Gastroesophageal sphincter (tissue), 4 donors: ENCODE measurements around the gene SRP14. TPM values are rescaled to one million over a fixed set of nuclear protein-coding genes. Genes with fewer than 3 reads are reported as not detected.

Experiments used
- ATAC-seq: fragments of 150-250 bp; one replicate; pipeline ENCODE4 v1.9.1; 2016; ENCODE audit warnings: mild to moderate bottlenecking, moderate library complexity
- H3K27ac ChIP-seq, 4 donors: fragments of 200-600 bp; sonication (generic) in 3 of 4; 1 replicate in 3 of 4; 2 replicates in 1 of 4; pipeline ENCODE4 v1.5.1; 2016 to 2019
- H3K27me3 ChIP-seq: fragments of 200-600 bp; sonication (generic); one replicate; pipeline ENCODE4 v1.5.1; 2019
- H3K36me3 ChIP-seq, 2 donors: fragments of 200-600 bp; sonication (generic); one replicate each; pipeline ENCODE4 v1.5.1; 2019; ENCODE audit warnings: control low read depth in 1 of 2
- H3K4me1 ChIP-seq, 3 donors: fragments of 200-600 bp; sonication (generic); 1 replicate in 2 of 3; 2 replicates in 1 of 3; pipeline ENCODE4 v1.5.1; 2016 to 2019; ENCODE audit warnings: control low read depth in 2 of 3
- H3K4me3 ChIP-seq, 2 donors: fragments of 200-600 bp; sonication (generic); one replicate each; pipeline ENCODE4 v1.5.1; 2019; ENCODE audit warnings: mild to moderate bottlenecking in 1 of 2, moderate library complexity in 1 of 2
- H3K9me3 ChIP-seq, 3 donors: fragments of 200-600 bp; sonication (generic); one replicate each; pipeline ENCODE4 v1.5.1; 2017 to 2019; ENCODE audit warnings: control low read depth in 2 of 3
- CTCF ChIP-seq, 4 experiments: fragments of 200-600 bp in 2 of 4; fragments of 450-650 bp in 2 of 4; sonication (generic) in 1 of 4; IDR thresholded peaks; one replicate each; pipeline ENCODE4 v1.5.1; 2017 to 2019; ENCODE audit warnings: antibody characterized with exemption in 4 of 4, mild to moderate bottlenecking in 2 of 4, moderate library complexity in 2 of 4
- EP300 ChIP-seq: sonication (generic); formaldehyde crosslinking; IDR thresholded peaks from one replicate; pipeline ENCODE4 v1.6.1; 2017; ENCODE audit warnings: antibody characterized with exemption, mild to moderate bottlenecking
- POLR2A ChIP-seq, 2 donors: fragments of 450-650 bp; IDR thresholded peaks; one replicate each; pipeline ENCODE4 v1.6.1; 2017; ENCODE audit warnings: antibody characterized with exemption in 2 of 2, mild to moderate bottlenecking in 2 of 2, moderate library complexity in 1 of 2
- POLR2AphosphoS5 ChIP-seq: sonication (generic); formaldehyde crosslinking; IDR thresholded peaks from one replicate; pipeline ENCODE4 v1.6.1; 2017; ENCODE audit warnings: antibody characterized with exemption
- WGBS, 2 donors: methylation state at CpG; one replicate each; pipeline ENCODE4 v1.1.5; 2018; ENCODE audit warnings: low coverage in 1 of 2; 5-methylcytosine and 5-hydroxymethylcytosine counted together
- total RNA-seq, 4 donors: library from RNA; depleted of rRNA; stranded (reverse); fragments of >200 nt; gene quantifications; one replicate each; pipeline ENCODE4 v1.1.0, GENCODE V29; 2016

The SRP14 gene
- total RNA-seq, 4 donors from 2014 or later, result 290 to 425 (median 324) TPM

GRCh38 chr15:40066589-40066988 lies 27.6 kb upstream of the SRP14 start:
- H3K27me3 ChIP-seq, result no peaks in the 10 kb centered on the region

DNA sequence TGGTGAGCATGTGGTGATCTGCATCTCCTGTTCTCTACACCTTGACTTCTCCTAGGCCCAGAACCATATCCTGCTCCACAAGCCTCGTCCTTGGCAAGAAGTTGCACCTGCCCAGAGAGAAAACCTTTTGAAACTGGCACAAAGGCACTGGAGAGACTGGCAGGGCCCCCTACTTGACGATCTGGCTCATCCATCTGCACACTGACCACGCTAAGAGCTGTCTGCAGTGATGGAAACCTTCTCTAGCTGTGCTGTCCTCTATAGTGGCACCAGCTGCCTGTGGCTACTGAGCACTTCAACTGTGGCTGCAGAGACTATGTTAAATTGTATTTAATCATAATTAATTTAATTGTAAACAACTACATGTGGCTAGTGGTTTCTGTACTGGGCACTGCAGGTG lies 26.2 kb upstream of the SRP14 start:
- H3K36me3 ChIP-seq, result peaks cover 0 to 3% of the 10 kb centered on the region in 2 donors
- no peak overlapping the region for H3K4me3 ChIP-seq
- no peak overlapping the region for H3K27ac ChIP-seq
- whole genome bisulfite sequencing, 2 donors, result 60 to 94% methylated on average over 1 to 3 of the region's 3 CpGs
- peaks cover 6 to 29% (median 13%) of the 10 kb centered on the region in 3 donors for H3K4me1 ChIP-seq
- H3K9me3 ChIP-seq, result no peaks in the 10 kb centered on the region
- ATAC-seq, result no peak
- no peaks in the 10 kb centered on the region for H3K27me3 ChIP-seq
- TF ChIP-seq CTCF (IDR thresholded peaks at IDR 0.05), result no peak
- no peak for TF ChIP-seq EP300
- TF ChIP-seq POLR2AphosphoS5, result no peak
- no peak for TF ChIP-seq POLR2A (IDR thresholded peaks at IDR 0.05)

More at GRCh38 chr15:40066589-40066988, 27.6 kb upstream of the SRP14 start:
- WGBS, 2 donors, result 84 to 92% methylated on average over 5 of the region's 5 CpGs
- no peak overlapping the region for H3K4me3 ChIP-seq
- H3K27ac ChIP-seq, result no peak overlapping the region
- no peak for ATAC-seq
- TF ChIP-seq EP300 (no peak), POLR2A (IDR thresholded peaks at IDR 0.05) (no peak), POLR2AphosphoS5 (no peak), CTCF (IDR thresholded peaks at IDR 0.05) (no peak)
- no peaks in the 10 kb centered on the region for H3K9me3 ChIP-seq
- no peaks in the 10 kb centered on the region for H3K36me3 ChIP-seq
- H3K4me1 ChIP-seq, result peaks cover 6 to 31% (median 13%) of the 10 kb centered on the region in 3 donors

- Histone ChIP-seq H3K36me3 (peaks cover 0 to 3% of the 10 kb centered on the region in 2 donors), H3K27ac (no peak overlapping the region), H3K27me3 (no peaks in the 10 kb centered on the region), H3K4me1 (peaks cover 2 to 21% (median 7%) of the 10 kb centered on the region in 3 donors), H3K4me3 (no peak overlapping the region), H3K9me3 (no peaks in the 10 kb centered on the region)
- WGBS, 2 donors, result 77 to 90% methylated on average over 3 to 8 of the region's 8 CpGs
- ATAC-seq, result no peak
- no peak for TF ChIP-seq POLR2AphosphoS5
- TF ChIP-seq POLR2A (IDR thresholded peaks at IDR 0.05), result no peak
- TF ChIP-seq CTCF (IDR thresholded peaks at IDR 0.05), result no peak
- TF ChIP-seq EP300, result no peak
Measured at GRCh38 chr15:40064231-40064894, 25.4 kb upstream of the SRP14 start.

GRCh38 chr15:40063563-40064011 lies 24.6 kb upstream of the SRP14 start:
- no peak for ATAC-seq
- H3K27ac ChIP-seq, result no peak overlapping the region
- H3K36me3 ChIP-seq, result peaks cover 0 to 3% of the 10 kb centered on the region in 2 donors
- no peaks in the 10 kb centered on the region for H3K9me3 ChIP-seq
- H3K27me3 ChIP-seq, result no peaks in the 10 kb centered on the region
- H3K4me3 ChIP-seq, result no peak overlapping the region
- peaks cover 0 to 13% (median 0%) of the 10 kb centered on the region in 3 donors for H3K4me1 ChIP-seq
- TF ChIP-seq CTCF (IDR thresholded peaks at IDR 0.05) (no peak), POLR2AphosphoS5 (no peak), EP300 (no peak), POLR2A (IDR thresholded peaks at IDR 0.05) (no peak)
- WGBS, 2 donors, result 80 to 100% methylated on average over 1 of the region's 2 CpGs
